NCI-H748 (cell line): ENCODE data around the gene CD300A.
A peak's percentile ranks its signal among the peaks of the same experiment; 100 is the strongest.

Source experiments
- DNase-seq: peaks from one replicate; lab custom pipeline; 2025; ENCODE audit not compliant: unreplicated experiment; lab: John Stamatoyannopoulos, UW

The CD300A gene

DNA sequence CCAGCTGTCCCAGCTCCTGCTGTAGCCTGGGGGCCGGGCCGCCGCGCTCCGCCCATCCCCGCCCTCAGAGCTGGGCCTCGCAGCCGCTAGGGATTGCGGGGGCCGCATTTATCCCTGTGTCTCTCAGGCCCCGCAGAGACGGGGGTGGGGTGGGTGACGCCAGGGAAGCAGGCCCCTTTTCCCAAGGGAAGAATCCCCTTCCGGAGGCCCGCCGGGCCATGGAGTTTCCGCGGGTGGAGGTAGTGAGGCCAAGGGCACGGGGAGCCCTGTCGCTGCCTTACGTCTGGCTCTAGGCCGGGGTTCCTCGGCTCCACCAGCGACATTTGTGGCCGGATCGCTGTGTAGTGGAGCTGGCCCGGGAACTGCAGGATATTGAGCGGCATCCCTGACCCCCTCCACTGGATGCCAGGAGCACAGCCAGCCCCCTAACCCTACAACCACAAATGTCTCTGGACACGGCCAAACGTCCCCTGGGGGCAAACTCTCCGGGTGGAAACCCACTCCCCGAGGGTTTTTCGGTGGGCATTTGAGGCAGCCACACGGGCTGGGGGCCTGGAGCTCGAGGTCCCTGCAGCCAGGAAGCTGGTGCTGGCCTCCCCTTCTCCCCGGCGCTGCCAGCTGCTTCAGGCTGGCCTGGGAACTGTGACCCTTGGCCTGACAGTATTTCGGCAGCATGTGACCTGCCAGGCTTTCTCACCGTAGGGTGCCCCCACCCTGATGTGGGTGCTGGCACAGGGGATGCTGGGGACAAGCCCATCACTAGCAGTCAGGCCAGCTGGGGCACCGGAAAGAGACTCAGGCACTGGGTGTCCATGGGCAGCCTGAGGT, 12.0 kb upstream of the CD300A start:
- peak; percentile 84 for DNase-seq

DNA sequence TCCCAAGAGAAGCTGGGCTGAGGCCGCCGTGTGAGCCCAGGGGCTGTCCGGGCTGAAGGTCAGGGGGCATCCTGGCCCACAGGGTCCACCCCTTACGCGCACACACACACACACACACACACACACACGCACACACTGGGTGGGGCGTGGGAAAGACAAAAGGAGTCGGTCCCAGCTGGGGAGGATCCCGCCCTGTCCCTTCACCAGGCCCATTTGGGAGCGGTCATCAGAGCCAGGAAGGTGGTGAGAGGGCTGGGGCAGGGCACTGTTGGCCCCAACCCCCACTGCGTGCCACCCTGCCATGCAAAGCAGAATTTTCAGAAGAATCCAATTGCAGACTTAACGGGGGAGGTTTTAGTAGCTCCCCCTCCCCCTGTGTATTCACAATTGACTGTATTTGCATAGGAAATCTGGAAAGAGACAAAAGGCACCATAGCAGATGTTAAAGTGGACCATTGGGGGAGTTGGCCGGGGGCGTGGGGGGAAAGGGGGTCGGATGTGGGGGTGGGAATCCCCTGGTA, 11.3 kb upstream of the CD300A start:
- DNase-seq = peak; percentile 38

GRCh38 chr17:74455821-74456220, 10.6 kb upstream of the CD300A start:
- no peak for DNase-seq

- peak; percentile 68 for DNase-seq
Observed at GRCh38 chr17:74457146-74457819, 9.2 kb upstream of the CD300A start.

DNA sequence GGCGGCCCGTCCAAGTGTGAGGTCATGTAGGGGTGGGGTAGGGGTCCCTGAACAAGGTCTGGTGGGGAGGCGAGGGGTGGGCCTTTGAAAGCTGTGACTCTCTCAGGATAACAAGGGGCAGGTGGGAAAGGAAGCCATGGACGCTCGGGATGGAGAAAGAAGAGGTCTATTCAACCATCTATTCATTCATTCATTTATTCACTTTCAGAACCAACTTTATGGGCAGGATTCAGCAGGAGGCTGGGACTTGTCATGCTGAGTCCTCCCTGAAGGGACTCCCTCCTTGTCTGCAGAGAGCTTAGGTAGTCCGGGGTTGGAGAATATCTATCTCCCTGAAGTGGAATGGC, 8.6 kb upstream of the CD300A start:
- no peak for DNase-seq

- DNase-seq = no peak
Observed at GRCh38 chr17:74458835-74459234, 7.6 kb upstream of the CD300A start.

- DNase-seq = no peak
Observed at GRCh38 chr17:74459622-74460021, 6.8 kb upstream of the CD300A start.

DNA sequence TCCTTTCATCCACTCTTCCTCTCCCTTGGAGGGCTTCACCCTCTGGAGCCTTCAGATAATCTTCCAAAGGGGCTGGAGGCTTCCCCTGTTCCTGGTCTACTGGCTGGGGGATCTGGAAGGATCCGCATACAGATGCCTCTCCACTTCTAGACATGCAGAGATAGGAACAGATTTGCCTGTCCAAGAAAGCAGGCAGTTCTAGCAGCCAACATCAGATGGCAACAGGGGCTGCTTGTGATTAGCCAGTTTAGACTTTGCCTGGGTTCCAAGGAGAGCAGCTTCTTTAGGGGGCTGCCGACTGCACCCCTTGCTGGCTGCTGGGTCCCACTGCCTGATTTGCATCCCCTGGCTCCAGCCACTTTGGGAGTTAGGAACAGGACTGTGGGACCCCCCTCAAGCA, 6.2 kb upstream of the CD300A start:
- DNase-seq = no peak

DNA sequence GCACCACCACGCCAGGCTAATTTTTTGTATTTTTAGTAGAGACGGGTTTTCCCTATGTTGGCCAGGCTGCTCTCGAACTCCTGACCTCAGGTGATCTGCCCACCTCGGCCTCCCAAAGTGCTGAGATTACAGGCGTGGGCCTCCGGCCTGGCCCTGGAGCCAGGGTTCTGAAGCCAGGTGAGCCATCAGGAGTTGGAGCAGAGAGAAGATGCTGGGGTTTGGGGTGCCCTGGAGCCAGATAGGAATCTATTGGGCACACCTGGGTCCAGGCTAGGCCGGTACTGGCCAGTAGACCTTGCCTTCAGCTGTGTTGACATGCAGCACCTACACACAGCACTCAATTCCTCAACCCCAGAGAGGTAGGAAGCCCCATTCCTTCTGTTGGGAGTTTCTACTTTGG, 5.4 kb upstream of the CD300A start:
- DNase-seq = no peak

DNA sequence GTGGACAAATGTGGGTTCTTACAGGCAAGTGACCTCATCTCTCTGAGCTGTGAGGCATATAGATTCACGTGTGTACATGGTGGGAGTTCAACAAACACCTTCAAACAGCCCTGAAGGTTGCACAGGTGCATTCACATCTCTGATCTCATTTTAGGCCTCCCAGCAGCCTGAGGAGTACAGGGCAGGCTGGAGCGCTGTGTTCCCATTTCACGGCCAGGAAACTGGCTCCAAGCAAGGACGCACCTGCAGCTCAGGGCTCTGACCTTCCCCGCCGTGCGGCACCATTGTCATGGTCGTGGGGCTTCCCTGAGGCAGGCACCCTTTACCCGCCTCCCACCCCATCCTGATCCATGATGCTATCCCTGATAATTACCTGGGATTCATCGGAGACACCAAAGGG, 4.8 kb upstream of the CD300A start:
- no peak for DNase-seq

- no peak for DNase-seq
Observed at GRCh38 chr17:74464730-74465377, 1.6 kb upstream of the CD300A start.

- DNase-seq = no peak
Observed at GRCh38 chr17:74465378-74466110, 890 bp upstream of the CD300A start.

DNA sequence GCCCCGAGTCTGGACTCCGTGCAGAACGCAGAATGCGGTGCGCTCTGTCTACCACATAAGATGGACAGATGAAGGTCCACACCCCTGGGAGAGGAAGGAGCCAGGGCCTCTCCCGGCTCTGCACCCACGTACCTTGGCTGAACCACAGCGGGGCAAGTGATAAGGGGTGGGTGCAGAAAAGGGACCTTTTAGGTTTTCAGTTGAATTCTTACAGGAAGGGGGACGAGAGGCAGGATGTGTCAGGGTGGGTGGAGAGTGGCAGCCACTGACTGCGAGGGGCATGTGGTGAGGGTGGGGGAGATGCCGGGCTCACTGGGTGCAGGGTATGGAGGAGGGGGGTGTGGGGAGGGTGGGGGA, 372 bp downstream of the CD300A start:
- no peak for DNase-seq

GRCh38 chr17:74467221-74467951, 952 bp downstream of the CD300A start:
- no peak for DNase-seq

DNA sequence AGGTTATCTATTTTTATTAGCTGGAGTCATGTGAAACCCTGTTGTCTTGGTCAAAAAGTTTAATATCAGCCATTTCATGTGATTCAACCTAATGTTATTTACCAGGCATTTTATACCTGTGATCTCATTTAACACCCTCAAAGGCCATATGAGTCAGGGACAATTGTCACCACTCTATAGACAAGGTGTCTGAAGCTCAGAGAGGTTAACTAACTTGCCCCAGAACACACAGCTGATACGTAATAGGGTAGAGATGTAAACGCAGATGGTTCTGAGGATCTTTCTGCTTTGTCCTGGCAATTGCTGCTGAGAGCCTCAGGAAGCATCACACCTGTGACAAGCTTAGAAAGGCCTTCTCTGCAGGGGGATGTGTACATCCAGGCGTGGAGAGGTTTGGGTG, 4.9 kb downstream of the CD300A start:
- DNase-seq = no peak

DNA sequence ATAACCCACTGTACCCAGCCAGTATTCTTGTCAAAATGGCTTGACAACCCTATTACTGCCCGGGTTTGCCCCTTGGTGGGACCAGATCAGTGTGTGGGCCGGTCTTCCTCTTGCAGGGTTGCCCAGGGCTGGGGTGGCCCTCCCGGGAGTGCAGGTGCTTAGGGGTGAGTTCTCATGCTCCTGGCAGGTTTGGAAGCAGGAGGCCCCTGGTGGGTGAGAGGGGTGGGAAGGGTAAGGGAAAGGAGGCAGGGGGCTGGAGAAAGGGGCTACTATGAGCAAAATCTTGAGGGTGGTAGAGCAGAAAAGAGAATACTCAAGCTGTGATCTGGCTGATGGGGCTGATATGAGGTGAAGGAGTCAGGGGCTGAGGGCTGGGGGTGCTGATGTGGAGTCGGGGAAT, 6.5 kb downstream of the CD300A start:
- DNase-seq = no peak

DNA sequence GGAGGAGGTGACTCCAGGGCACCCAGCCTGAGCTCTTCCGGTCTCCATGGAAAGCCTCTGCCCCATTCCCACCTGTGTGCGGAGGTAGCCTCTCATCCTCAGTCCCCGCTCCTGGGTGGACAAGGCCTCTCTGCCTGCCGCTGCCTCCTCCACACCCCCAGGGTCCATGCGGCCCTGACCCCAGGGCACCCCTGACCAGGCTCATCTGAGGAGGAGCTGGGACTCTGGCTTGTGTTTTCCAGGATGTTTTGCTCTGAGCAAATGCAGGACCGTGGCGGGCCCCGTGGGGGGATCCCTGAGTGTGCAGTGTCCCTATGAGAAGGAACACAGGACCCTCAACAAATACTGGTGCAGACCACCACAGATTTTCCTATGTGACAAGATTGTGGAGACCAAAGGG, 6.9 kb downstream of the CD300A start:
- no peak for DNase-seq

DNA sequence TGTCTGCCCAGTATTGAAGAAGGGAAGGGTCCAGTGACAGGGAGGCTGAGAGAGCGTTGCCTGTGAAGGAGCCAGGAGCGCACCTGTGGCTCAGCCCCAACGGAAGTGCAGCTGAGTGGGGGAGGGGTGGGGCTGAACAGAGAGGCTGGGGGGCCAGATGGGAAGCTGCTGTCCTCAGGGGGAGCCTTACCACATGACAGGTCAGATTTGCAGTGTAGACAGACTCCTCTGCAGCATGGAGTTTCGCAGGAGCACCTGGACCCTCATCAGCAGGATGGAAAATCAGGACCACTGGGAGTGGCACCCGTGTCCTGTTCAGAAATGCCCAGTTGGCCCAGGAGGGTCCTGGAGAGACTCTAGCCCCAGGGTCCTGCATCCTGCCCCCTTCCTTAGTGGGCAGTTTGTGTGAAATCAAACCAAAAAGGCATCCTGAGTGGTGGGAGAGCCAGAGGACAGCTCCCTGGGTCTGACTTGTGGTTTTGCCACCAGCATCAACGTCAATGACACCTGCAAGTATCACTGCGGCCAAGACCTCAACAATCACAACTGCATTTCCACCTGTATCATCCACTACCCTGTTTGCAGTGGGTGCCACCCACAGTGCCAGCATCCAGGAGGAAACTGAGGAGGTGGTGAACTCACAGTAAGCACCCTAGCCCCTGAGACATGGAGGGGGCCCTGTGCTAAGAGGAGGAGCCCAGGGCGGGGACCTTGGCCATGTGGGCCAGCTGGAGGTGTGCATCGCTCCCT, 7.8 kb downstream of the CD300A start:
- DNase-seq = no peak

GRCh38 chr17:74475189-74475588, 8.8 kb downstream of the CD300A start:
- no peak for DNase-seq

- DNase-seq = no peak
Observed at GRCh38 chr17:74477411-74477810, 11.0 kb downstream of the CD300A start.
